HL-60/S4 treated with phorbol 12-myristate 13-acetate at 8.2 ng/mL for 4 days and 3 days (cell line): ENCODE measurements around the gene MGA.

ENCODE experiments used
- in situ Hi-C: fragments of 300-500 bp; cut with MboI; formaldehyde crosslinking; loops from 2 replicates; pipeline ENCODE4 v1.15.0; 2022; ENCODE audit warnings: low sequenced_read_pairs

The MGA gene

GRCh38 chr15:41660235-41661077 is at the start of gene MGA:
MGA (plus strand) TSS chr15:41660405.
- in situ Hi-C loops, result no loop called here

GRCh38 chr15:41620536-41621199 is 39.5 kb upstream of the MGA start:
- in situ Hi-C loops, result no loop called here

GRCh38 chr15:41621200-41622193 is 38.7 kb upstream of the MGA start:
- in situ Hi-C loops, result no loop called here

- in situ Hi-C loops, result no loop called here
Measured at GRCh38 chr15:41622901-41623300, 37.3 kb upstream of the MGA start.

- in situ Hi-C loops, result no loop called here
Measured at GRCh38 chr15:41627203-41627602, 33.0 kb upstream of the MGA start.

- in situ Hi-C loops, result no loop called here
Measured at GRCh38 chr15:41629463-41629862, 30.7 kb upstream of the MGA start.

GRCh38 chr15:41629883-41630282 is 30.3 kb upstream of the MGA start:
- in situ Hi-C loops, result no loop called here

GRCh38 chr15:41630616-41631217 is 29.5 kb upstream of the MGA start:
- in situ Hi-C loops, result no loop called here

GRCh38 chr15:41631880-41632470 is 28.2 kb upstream of the MGA start:
- in situ Hi-C loops, result no loop called here

GRCh38 chr15:41633609-41634008 is 26.6 kb upstream of the MGA start:
- in situ Hi-C loops, result no loop called here

- in situ Hi-C loops, result no loop called here
Measured at GRCh38 chr15:41634072-41634626, 26.1 kb upstream of the MGA start.

GRCh38 chr15:41637086-41637485 is 23.1 kb upstream of the MGA start:
- in situ Hi-C loops, result no loop called here

- in situ Hi-C loops, result no loop called here
Measured at GRCh38 chr15:41640985-41641384, 19.2 kb upstream of the MGA start.

GRCh38 chr15:41647262-41647661 is 12.9 kb upstream of the MGA start:
- in situ Hi-C loops, result no loop called here

GRCh38 chr15:41648097-41648496 is 12.1 kb upstream of the MGA start:
- in situ Hi-C loops, result no loop called here

- in situ Hi-C loops, result no loop called here
Measured at GRCh38 chr15:41648770-41649169, 11.4 kb upstream of the MGA start.

GRCh38 chr15:41650806-41651205 is 9.4 kb upstream of the MGA start:
- in situ Hi-C loops, result no loop called here

GRCh38 chr15:41651373-41651772 is 8.8 kb upstream of the MGA start:
- in situ Hi-C loops, result no loop called here

- in situ Hi-C loops, result no loop called here
Measured at GRCh38 chr15:41653760-41654159, 6.4 kb upstream of the MGA start.

GRCh38 chr15:41655716-41656115 is 4.5 kb upstream of the MGA start:
- in situ Hi-C loops, result no loop called here
